Suprapubic skin (tissue), 4 donors: ENCODE measurements around the gene RBM28. TPM values are rescaled to one million over a fixed set of nuclear protein-coding genes. Genes with fewer than 3 reads are reported as not detected.

ENCODE experiments used
- DNase-seq, 2 donors: peaks; one replicate each; pipeline ENCODE4 v3.0.0-alpha.2; 2019; ENCODE audit warnings: low spot score in 2 of 2
- H3K27ac ChIP-seq: fragments of 200-600 bp; sonication (generic); one replicate; pipeline ENCODE4 v1.5.1; 2019
- H3K27me3 ChIP-seq: fragments of 200-600 bp; sonication (generic); one replicate; pipeline ENCODE4 v1.5.1; 2019
- H3K36me3 ChIP-seq: fragments of 200-600 bp; sonication (generic); one replicate; pipeline ENCODE4 v1.5.1; 2019
- H3K4me1 ChIP-seq: fragments of 200-600 bp; sonication (generic); one replicate; pipeline ENCODE4 v1.5.1; 2019
- H3K4me3 ChIP-seq: fragments of 200-600 bp; sonication (generic); one replicate; pipeline ENCODE4 v1.5.1; 2019; ENCODE audit warnings: mild to moderate bottlenecking
- H3K9me3 ChIP-seq: fragments of 200-600 bp; sonication (generic); one replicate; pipeline ENCODE4 v1.5.1; 2019
- EP300 ChIP-seq: sonication (generic); formaldehyde crosslinking; IDR thresholded peaks from one replicate; pipeline ENCODE4 v1.6.1; 2017; ENCODE audit warnings: antibody characterized with exemption
- POLR2A ChIP-seq, 2 donors: fragments of 450-650 bp; IDR thresholded peaks; one replicate each; pipeline ENCODE4 v1.6.1; 2017; ENCODE audit warnings: antibody characterized with exemption in 2 of 2, mild to moderate bottlenecking in 2 of 2, moderate library complexity in 2 of 2
- POLR2AphosphoS5 ChIP-seq, 3 donors: sonication (generic); formaldehyde crosslinking; IDR thresholded peaks; one replicate each; pipeline ENCODE4 v1.6.1; 2017; ENCODE audit warnings: antibody characterized with exemption in 3 of 3
- WGBS: methylation state at CpG from one replicate; pipeline ENCODE4 v1.1.5; 2018; 5-methylcytosine and 5-hydroxymethylcytosine counted together
- total RNA-seq, 4 donors: library from RNA; depleted of rRNA; stranded (reverse); fragments of >200 nt; gene quantifications; one replicate each; pipeline ENCODE4 v1.1.0, GENCODE V29; 2016
- TF ChIP-seq, protein P1 (sequence below), 2 donors: fragments of 200-600 bp in 1 of 2; fragments of 450-650 bp in 1 of 2; sonication (generic) in 1 of 2; IDR thresholded peaks; one replicate each; pipeline ENCODE4 v1.5.1; 2016 to 2019; ENCODE audit warnings: antibody characterized with exemption in 2 of 2, mild to moderate bottlenecking in 1 of 2, moderate library complexity in 1 of 2

RBM28 gene
- total RNA-seq, 4 donors from 2014 or later = 16.9 to 34.9 (median 25.6) TPM

DNA sequence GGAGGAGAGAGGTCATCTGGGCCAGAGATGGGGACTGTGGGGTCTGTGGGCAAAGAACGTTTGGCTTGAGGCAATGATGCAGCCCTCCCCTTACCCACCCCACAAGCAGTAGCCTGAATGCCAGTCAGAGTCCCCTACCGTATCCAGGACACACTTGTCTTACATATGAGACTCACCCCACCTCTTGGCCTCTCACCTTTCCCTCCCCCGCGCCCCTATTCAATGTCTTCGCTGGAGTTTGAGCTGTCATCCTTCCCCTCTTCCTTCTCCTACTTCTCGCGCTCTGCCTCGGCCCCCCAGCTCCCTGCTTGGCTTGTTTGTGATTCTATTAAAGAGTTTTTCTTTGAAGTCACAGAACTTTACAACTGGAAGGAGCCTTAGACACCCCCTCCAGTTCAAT lies 8.9 kb upstream of the RBM28 start:
- peaks cover 18% of the 10 kb centered on the region for H3K4me1 ChIP-seq
- 81% methylated on average over 8 of the region's 8 CpGs for WGBS
- no peak overlapping the region for H3K27ac ChIP-seq
- no peaks in the 10 kb centered on the region for H3K36me3 ChIP-seq
- TF ChIP-seq EP300 = no peak
- TF ChIP-seq, protein P1, sequence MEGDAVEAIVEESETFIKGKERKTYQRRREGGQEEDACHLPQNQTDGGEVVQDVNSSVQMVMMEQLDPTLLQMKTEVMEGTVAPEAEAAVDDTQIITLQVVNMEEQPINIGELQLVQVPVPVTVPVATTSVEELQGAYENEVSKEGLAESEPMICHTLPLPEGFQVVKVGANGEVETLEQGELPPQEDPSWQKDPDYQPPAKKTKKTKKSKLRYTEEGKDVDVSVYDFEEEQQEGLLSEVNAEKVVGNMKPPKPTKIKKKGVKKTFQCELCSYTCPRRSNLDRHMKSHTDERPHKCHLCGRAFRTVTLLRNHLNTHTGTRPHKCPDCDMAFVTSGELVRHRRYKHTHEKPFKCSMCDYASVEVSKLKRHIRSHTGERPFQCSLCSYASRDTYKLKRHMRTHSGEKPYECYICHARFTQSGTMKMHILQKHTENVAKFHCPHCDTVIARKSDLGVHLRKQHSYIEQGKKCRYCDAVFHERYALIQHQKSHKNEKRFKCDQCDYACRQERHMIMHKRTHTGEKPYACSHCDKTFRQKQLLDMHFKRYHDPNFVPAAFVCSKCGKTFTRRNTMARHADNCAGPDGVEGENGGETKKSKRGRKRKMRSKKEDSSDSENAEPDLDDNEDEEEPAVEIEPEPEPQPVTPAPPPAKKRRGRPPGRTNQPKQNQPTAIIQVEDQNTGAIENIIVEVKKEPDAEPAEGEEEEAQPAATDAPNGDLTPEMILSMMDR (IDR thresholded peaks at IDR 0.05) = no peak
- no peak for TF ChIP-seq POLR2A (IDR thresholded peaks at IDR 0.05)
- no peak for TF ChIP-seq POLR2AphosphoS5 (IDR thresholded peaks at IDR 0.05)
- H3K9me3 ChIP-seq = no peaks in the 10 kb centered on the region
- H3K4me3 ChIP-seq = no peak overlapping the region
- no peak for DNase-seq
- H3K27me3 ChIP-seq = peaks cover 39% of the 10 kb centered on the region

DNA sequence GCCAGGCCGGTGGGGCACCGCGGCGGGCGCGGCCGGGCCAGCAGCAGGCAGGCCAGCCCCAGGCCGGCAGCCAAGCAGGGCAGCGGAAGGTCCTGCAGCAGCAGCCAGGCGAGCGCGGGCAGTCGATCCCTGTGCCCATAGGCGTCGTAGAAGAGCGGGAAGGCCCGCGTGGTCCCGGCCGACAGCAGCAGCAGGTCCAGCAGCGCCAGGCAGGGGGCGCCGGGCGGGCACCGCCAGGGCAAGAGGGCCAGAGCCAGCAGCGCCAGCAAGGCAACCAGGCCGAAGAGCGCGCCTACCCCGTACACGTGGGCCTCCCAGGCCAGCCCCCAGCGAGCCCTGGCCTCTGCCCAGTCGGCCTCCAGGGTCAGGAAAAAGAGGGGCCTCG lies 8.4 kb upstream of the RBM28 start:
- Histone ChIP-seq H3K9me3 (no peaks in the 10 kb centered on the region), H3K27me3 (peaks cover 39% of the 10 kb centered on the region), H3K27ac (no peak overlapping the region), H3K4me3 (peak overlapping the region; percentile 29), H3K36me3 (no peaks in the 10 kb centered on the region), H3K4me1 (peaks cover 18% of the 10 kb centered on the region)
- TF ChIP-seq, protein P1 (IDR thresholded peaks at IDR 0.05) = peak in 1 of 2 donors; percentile 57
- TF ChIP-seq EP300 = no peak
- no peak for DNase-seq
- no CpG with 5 or more reads among the region's 34 CpGs for WGBS

DNA sequence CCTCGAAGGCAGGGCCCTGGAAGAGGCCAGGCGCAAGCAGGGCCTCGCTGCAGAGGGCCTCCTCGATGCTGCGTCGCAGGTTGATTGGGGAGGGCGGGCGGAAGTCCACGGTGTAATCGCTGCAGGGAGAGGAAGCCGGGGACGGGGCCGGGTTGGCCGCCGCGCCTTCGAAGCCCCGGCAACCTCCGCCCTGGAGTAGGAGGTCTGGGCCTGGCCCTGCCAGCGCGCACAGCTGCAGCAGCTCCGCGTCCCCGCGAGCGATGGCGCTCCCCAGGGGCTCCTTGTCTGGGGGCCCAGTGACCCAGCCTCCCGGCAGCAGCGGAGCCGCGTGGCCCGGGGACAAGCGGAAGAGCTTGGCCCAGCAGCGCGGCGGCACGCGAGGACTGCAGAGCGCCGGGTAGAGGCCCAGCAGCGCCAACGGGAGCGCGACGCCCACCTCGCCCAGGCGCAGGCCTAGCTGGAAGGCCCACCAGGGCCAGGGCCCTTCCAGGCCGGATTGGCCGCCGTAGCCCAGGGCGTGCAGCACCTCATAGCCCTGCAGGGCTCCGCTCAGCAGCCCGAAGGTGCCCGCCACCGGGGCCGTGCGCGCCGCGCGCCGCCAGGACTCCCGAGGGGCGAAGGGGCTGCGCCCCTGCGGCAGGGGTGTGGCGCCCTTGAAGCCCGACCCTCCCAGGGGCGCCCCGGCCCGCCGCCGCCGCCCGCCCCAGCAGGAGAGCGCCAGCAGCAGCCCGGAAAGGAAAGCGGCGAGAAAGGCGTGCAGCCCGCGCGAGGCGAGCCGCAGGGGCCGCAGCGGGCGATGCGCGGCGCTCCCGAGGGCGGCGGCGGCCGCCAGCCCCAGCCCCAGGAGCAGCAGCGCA lies 7.8 kb upstream of the RBM28 start:
- Histone ChIP-seq H3K4me3 (peak overlapping the region; percentile 29), H3K27ac (no peak overlapping the region), H3K9me3 (no peaks in the 10 kb centered on the region), H3K36me3 (no peaks in the 10 kb centered on the region), H3K27me3 (peaks cover 39% of the 10 kb centered on the region), H3K4me1 (peaks cover 18% of the 10 kb centered on the region)
- TF ChIP-seq, protein P1 (IDR thresholded peaks at IDR 0.05) = no peak
- no peak for TF ChIP-seq POLR2A (IDR thresholded peaks at IDR 0.05)
- no peak for DNase-seq
- WGBS = 60% methylated on average over 13 of the region's 97 CpGs

DNA sequence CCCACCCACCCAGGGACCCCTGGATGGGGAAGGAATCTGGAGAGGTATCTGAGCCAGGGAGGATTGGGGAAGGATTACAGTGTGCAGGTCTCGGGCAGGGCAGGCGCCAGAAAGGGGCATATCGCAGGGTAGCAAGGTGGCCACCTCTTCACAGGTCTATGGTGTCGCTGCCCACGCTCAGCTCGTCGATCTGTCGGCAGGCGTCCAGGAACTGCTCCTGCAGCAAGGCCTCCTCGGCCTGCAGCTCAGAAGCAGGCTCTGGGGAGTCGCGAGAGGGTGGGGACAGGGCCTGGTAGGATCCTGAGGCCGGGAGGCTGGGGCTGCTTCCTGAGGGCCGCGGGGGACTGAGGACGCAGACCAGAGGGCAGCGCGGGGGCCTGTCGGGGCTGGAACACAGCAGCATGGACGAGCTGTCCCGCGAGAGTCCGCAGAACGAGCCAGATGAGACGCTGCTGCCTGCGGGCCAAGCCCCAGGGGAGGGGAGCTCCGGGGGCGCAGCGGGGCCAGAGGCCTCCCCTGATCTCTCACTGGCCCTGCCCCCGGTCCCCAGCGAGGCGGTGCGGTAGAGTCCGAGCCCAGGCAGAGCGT lies 7.1 kb upstream of the RBM28 start:
- H3K4me1 ChIP-seq = peaks cover 18% of the 10 kb centered on the region
- WGBS = 78% methylated on average over 29 of the region's 35 CpGs
- no peak overlapping the region for H3K4me3 ChIP-seq
- H3K27me3 ChIP-seq = peaks cover 39% of the 10 kb centered on the region
- H3K27ac ChIP-seq = no peak overlapping the region
- no peaks in the 10 kb centered on the region for H3K9me3 ChIP-seq
- no peak for DNase-seq
- H3K36me3 ChIP-seq = no peaks in the 10 kb centered on the region
- TF ChIP-seq POLR2A (IDR thresholded peaks at IDR 0.05) (no peak), POLR2AphosphoS5 (IDR thresholded peaks at IDR 0.05) (no peak), EP300 (no peak)
- TF ChIP-seq, protein P1 (IDR thresholded peaks at IDR 0.05) = no peak

DNA sequence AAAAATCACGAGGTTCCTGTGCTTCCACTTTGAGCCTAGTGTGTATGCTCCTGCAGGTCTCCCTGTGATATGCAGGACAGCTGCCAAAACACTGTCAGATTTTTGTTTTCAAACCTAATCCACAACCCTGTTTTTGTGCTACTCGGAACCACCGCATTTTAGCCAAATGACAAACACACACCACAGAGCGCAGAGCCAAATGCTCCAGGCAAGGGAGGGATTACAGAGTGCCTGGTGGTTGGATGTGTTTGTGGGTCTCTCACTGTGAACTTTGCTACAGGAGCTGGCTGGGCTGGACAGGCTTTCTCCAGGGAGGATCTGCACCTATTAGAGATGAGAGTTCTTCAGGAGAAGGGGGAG lies 5.7 kb upstream of the RBM28 start:
- Histone ChIP-seq H3K9me3 (no peaks in the 10 kb centered on the region), H3K4me3 (no peak overlapping the region), H3K27ac (no peak overlapping the region), H3K36me3 (no peaks in the 10 kb centered on the region), H3K27me3 (peaks cover 39% of the 10 kb centered on the region), H3K4me1 (peaks cover 18% of the 10 kb centered on the region)
- WGBS = 32% methylated on average over 4 of the region's 4 CpGs
- TF ChIP-seq EP300 (no peak), POLR2AphosphoS5 (IDR thresholded peaks at IDR 0.05) (no peak), POLR2A (IDR thresholded peaks at IDR 0.05) (no peak)
- TF ChIP-seq, protein P1 (IDR thresholded peaks at IDR 0.05) = no peak
- DNase-seq = no peak
